ENCODE measurements around the gene SLAMF1. TPM values are rescaled to one million over a fixed set of nuclear protein-coding genes. Genes with fewer than 3 reads are reported as not detected.

SLAMF1 gene
- total RNA-seq, 4 donors from 2014 or later: 0.33 to 2.5 (median 0.76) TPM

DNA sequence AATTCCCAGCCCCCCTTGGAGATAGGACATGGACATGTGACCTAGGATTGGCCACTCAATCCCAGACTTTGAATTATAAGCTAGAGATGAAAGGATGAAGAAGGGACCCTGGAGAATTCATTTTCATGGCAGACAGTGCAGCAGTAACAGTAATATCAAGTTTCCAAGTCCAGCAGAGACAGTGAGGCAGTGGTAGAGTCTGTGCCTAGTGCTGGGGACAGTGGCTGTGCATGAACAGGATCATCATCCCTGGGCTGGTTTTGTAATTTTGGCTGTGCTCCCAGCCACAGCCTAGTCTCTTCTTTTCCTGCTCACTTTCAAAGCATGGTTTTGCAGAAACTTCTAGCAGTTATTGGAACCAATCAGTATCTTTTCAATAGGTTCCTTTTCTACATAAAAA lies 37.9 kb downstream of the SLAMF1 start:
- H3K4me1 ChIP-seq: no peaks in the 10 kb centered on the region
- no peaks in the 10 kb centered on the region for H3K36me3 ChIP-seq
- no peak overlapping the region for H3K4me3 ChIP-seq (replicated peaks in 1 of 3)
- intact Hi-C loops (cut with DNase I): no loop called here
- no peaks in the 10 kb centered on the region for H3K9me3 ChIP-seq
- no peaks in the 10 kb centered on the region for H3K27me3 ChIP-seq
- no peak for DNase-seq
- TF ChIP-seq POLR2A (IDR thresholded peaks at IDR 0.05): no peak
- TF ChIP-seq, protein P1, sequence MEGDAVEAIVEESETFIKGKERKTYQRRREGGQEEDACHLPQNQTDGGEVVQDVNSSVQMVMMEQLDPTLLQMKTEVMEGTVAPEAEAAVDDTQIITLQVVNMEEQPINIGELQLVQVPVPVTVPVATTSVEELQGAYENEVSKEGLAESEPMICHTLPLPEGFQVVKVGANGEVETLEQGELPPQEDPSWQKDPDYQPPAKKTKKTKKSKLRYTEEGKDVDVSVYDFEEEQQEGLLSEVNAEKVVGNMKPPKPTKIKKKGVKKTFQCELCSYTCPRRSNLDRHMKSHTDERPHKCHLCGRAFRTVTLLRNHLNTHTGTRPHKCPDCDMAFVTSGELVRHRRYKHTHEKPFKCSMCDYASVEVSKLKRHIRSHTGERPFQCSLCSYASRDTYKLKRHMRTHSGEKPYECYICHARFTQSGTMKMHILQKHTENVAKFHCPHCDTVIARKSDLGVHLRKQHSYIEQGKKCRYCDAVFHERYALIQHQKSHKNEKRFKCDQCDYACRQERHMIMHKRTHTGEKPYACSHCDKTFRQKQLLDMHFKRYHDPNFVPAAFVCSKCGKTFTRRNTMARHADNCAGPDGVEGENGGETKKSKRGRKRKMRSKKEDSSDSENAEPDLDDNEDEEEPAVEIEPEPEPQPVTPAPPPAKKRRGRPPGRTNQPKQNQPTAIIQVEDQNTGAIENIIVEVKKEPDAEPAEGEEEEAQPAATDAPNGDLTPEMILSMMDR (IDR thresholded peaks at IDR 0.05): no peak
- no peak overlapping the region for H3K27ac ChIP-seq

DNA sequence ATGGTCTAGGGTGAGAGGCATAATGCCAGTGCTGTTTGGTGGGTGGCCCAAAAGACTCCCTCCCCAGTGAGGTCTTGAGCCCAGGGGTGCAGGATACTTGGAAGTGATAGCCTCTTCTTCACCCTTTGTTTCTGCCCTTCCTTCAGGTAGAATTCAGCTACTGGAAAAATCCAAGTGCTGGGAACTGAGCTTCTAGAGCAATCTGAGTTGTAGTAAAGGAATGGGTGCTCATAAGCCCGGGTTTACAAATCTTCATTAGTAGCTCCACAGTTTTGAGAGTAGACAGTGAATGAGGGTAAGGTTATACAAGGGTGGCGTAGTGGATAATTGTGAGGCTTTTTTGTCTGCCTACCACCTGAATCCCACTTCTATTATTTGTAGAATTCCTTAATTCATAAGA lies 38.3 kb downstream of the SLAMF1 start:
- H3K27ac ChIP-seq: no peak overlapping the region
- 44 to 48% methylated on average over 2 of the region's 2 CpGs for WGBS, 2 donors
- TF ChIP-seq POLR2A (IDR thresholded peaks at IDR 0.05): no peak
- TF ChIP-seq, protein P1 (IDR thresholded peaks at IDR 0.05): no peak
- no peak for DNase-seq
- H3K36me3 ChIP-seq: no peaks in the 10 kb centered on the region
- H3K27me3 ChIP-seq: no peaks in the 10 kb centered on the region
- intact Hi-C loops (cut with DNase I): no loop called here
- H3K4me1 ChIP-seq: no peaks in the 10 kb centered on the region
- no peak overlapping the region for H3K4me3 ChIP-seq (replicated peaks in 1 of 3)
- no peaks in the 10 kb centered on the region for H3K9me3 ChIP-seq

DNA sequence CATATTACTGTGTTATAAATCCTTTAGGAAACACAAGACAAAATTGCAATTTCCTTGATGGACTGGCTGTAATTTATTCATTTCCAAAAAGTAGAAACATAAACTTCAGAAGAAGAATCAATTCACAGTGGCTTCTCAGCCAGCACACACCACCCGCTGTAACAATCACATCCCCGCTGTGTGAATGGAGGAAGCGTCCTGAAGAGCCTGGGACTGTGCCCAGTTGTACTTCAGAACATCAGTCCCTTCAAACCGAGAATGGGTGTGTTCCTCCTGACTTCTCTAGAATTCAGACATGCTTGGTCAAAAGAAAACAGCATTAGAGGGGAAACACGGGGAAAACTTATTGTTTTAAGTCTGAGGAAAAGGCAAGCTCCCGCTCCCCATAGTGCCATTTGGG lies 38.8 kb downstream of the SLAMF1 start:
- TF ChIP-seq POLR2A (IDR thresholded peaks at IDR 0.05): no peak
- TF ChIP-seq, protein P1 (IDR thresholded peaks at IDR 0.05): no peak
- H3K4me3 ChIP-seq (replicated peaks in 1 of 3): no peak overlapping the region
- H3K36me3 ChIP-seq: no peaks in the 10 kb centered on the region
- DNase-seq: no peak
- H3K4me1 ChIP-seq: no peaks in the 10 kb centered on the region
- H3K27me3 ChIP-seq: no peaks in the 10 kb centered on the region
- H3K27ac ChIP-seq: no peak overlapping the region
- WGBS, 2 donors: 27 to 29% methylated on average over 6 of the region's 6 CpGs
- H3K9me3 ChIP-seq: no peaks in the 10 kb centered on the region
- intact Hi-C loops (cut with DNase I): no loop called here

DNA sequence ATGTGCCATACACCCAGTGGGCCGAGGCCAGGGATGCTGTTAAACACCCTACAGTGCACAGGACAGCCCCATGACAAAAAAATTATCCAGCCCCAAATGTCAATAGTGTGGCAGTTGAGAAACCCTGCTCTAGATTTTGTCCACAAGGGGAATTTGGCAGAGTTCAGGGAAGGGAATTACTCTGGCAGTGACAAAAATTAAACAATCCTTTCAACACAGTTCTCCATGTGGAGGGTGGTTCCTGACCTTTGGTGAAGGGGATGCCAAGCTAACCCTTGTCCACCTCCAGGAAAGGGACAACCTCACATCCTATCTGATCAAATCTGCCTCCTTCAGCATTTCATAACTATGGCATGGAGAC lies 39.2 kb downstream of the SLAMF1 start:
- Histone ChIP-seq H3K4me1 (no peaks in the 10 kb centered on the region), H3K9me3 (no peaks in the 10 kb centered on the region), H3K4me3 (replicated peaks in 1 of 3) (no peak overlapping the region), H3K27ac (no peak overlapping the region), H3K27me3 (no peaks in the 10 kb centered on the region), H3K36me3 (no peaks in the 10 kb centered on the region)
- no peak for DNase-seq
- intact Hi-C loops (cut with DNase I): no loop called here
- no peak for TF ChIP-seq POLR2A (IDR thresholded peaks at IDR 0.05)
- TF ChIP-seq, protein P1 (IDR thresholded peaks at IDR 0.05): no peak
- 94 to 100% methylated on average over 1 of the region's 1 CpG for WGBS, 2 donors

DNA sequence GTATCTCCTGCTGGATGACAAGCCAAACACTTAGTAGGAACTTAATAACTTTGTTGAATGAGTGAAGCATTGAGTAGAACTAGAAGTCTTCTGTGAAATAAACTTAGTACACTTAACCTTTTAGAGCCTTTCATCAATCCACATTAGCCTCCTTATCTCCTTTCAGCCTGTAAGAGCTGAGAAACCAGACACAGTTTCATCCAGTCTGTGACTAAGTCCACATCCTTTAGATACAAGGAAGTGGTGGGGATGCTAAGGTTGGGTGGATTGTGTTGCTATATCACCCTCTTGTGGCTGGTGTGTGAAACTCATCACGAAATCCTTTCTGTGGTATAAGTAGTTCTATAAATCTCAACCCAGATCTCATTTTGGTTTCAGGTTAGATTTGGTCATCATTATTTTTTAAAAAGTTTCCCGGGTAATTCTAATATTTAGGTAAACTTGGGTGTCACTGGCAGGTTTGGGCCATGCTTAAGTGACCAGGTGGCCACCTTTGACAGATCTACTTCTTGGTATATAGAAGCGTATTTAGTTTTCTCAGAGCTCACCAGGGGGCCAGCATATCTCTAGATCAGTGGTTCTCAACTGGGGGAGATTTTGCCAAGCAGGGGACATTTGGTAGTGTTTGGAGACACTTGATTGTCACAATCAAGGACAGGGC lies 39.7 kb downstream of the SLAMF1 start:
- Histone ChIP-seq H3K36me3 (no peaks in the 10 kb centered on the region), H3K4me3 (replicated peaks in 1 of 3) (no peak overlapping the region), H3K27me3 (no peaks in the 10 kb centered on the region), H3K27ac (no peak overlapping the region), H3K9me3 (no peaks in the 10 kb centered on the region), H3K4me1 (no peaks in the 10 kb centered on the region)
- TF ChIP-seq POLR2A (IDR thresholded peaks at IDR 0.05): no peak
- TF ChIP-seq, protein P1 (IDR thresholded peaks at IDR 0.05): peak; percentile 13 to 51 (median 27)
- intact Hi-C loops (cut with DNase I): no loop called here
- WGBS, 2 donors: 31 to 32% methylated on average over 3 of the region's 3 CpGs
- peak; percentile 7 to 16 for DNase-seq

Measured in thyroid gland (tissue), 4 donors.